WERI-Rb-1 (cell line): ENCODE results near the gene MRTFA.

ENCODE experiments used
- DNase-seq: peaks from one replicate; pipeline ENCODE4 v3.0.0-alpha.2; 2020
- H3K27ac ChIP-seq: fragments of 250-450 bp; sonication (Bioruptor Pico); 2 replicates; pipeline ENCODE4 v1.5.1; 2020; ENCODE audit warnings: mild to moderate bottlenecking, moderate library complexity
- H3K27me3 ChIP-seq: fragments of 250-450 bp; sonication (Bioruptor Pico); 2 replicates; pipeline ENCODE4 v1.5.1; 2021; ENCODE audit warnings: mild to moderate bottlenecking, low read depth, moderate library complexity; ENCODE audit not compliant: insufficient read depth, severe bottlenecking
- H3K36me3 ChIP-seq: fragments of 250-450 bp; sonication (Bioruptor Pico); 2 replicates; pipeline ENCODE4 v1.5.1; 2020; ENCODE audit warnings: mild to moderate bottlenecking, moderate library complexity
- H3K4me3 ChIP-seq: 2 replicates; pipeline ENCODE4 v1.5.1; 2011; ENCODE audit warnings: low read depth, mild to moderate bottlenecking, control low read depth, low read length
- H3K9me3 ChIP-seq: fragments of 250-450 bp; sonication (Bioruptor Pico); 2 replicates; pipeline ENCODE4 v1.5.1; 2021; ENCODE audit warnings: mild to moderate bottlenecking, moderate library complexity; ENCODE audit not compliant: severe bottlenecking
- TF ChIP-seq, protein P1 (sequence below): IDR thresholded peaks from 2 replicates; pipeline ENCODE4 v1.5.1; 2011; ENCODE audit warnings: low read depth, mild to moderate bottlenecking, control low read depth, inconsistent platforms, low read length

The MRTFA gene

GRCh38 chr22:40451210-40451609 is 185.3 kb downstream of the MRTFA start:
- Histone ChIP-seq H3K27me3 (no peaks in the 10 kb centered on the region), H3K36me3 (no peaks in the 10 kb centered on the region; the same call in none of the 2 replicates), H3K4me3 (no peak overlapping the region), H3K27ac (no peak overlapping the region), H3K9me3 (no peaks in the 10 kb centered on the region)
- TF ChIP-seq, protein P1, sequence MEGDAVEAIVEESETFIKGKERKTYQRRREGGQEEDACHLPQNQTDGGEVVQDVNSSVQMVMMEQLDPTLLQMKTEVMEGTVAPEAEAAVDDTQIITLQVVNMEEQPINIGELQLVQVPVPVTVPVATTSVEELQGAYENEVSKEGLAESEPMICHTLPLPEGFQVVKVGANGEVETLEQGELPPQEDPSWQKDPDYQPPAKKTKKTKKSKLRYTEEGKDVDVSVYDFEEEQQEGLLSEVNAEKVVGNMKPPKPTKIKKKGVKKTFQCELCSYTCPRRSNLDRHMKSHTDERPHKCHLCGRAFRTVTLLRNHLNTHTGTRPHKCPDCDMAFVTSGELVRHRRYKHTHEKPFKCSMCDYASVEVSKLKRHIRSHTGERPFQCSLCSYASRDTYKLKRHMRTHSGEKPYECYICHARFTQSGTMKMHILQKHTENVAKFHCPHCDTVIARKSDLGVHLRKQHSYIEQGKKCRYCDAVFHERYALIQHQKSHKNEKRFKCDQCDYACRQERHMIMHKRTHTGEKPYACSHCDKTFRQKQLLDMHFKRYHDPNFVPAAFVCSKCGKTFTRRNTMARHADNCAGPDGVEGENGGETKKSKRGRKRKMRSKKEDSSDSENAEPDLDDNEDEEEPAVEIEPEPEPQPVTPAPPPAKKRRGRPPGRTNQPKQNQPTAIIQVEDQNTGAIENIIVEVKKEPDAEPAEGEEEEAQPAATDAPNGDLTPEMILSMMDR, result no peak
- no peak for DNase-seq

- TF ChIP-seq, protein P1, result no peak
Measured at GRCh38 chr22:40450616-40451015, 185.9 kb downstream of the MRTFA start.

GRCh38 chr22:40449676-40450035 is 186.9 kb downstream of the MRTFA start:
- DNase-seq, result no peak
- H3K27me3 ChIP-seq, result no peaks in the 10 kb centered on the region
- no peaks in the 10 kb centered on the region for H3K9me3 ChIP-seq
- H3K36me3 ChIP-seq, result no peaks in the 10 kb centered on the region; the same call in none of the 2 replicates
- no peak overlapping the region for H3K27ac ChIP-seq
- H3K4me3 ChIP-seq, result no peak overlapping the region
- TF ChIP-seq, protein P1, result no peak

More at GRCh38 chr22:40450616-40451015, 185.9 kb downstream of the MRTFA start:
- Histone ChIP-seq H3K27ac (no peak overlapping the region), H3K27me3 (no peaks in the 10 kb centered on the region), H3K9me3 (no peaks in the 10 kb centered on the region), H3K4me3 (no peak overlapping the region), H3K36me3 (no peaks in the 10 kb centered on the region; the same call in none of the 2 replicates)
- no peak for DNase-seq

DNA sequence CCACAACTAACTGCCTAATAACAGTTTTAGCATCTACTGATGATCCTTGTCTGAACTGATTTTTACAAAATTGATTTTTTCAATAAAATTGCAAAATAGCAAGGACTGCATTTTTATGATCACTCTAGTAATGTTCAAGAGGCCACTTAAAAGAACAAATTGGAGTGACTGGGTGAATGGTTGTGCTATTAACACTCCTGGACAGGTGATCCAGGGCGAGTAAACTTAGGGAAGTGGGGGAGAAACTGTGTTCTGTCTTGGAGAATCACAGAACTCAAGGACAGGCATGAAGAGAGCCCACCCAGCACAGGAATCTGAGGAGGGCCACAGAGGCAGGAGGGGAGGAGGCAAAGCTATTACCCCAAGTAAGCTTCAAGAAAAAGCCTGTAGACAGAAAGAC is 190.3 kb downstream of the MRTFA start:
- Histone ChIP-seq H3K9me3 (no peaks in the 10 kb centered on the region), H3K27me3 (no peaks in the 10 kb centered on the region), H3K36me3 (no peaks in the 10 kb centered on the region; the same call in none of the 2 replicates), H3K4me3 (no peak overlapping the region), H3K27ac (no peak overlapping the region)
- DNase-seq, result no peak
- TF ChIP-seq, protein P1, result no peak

DNA sequence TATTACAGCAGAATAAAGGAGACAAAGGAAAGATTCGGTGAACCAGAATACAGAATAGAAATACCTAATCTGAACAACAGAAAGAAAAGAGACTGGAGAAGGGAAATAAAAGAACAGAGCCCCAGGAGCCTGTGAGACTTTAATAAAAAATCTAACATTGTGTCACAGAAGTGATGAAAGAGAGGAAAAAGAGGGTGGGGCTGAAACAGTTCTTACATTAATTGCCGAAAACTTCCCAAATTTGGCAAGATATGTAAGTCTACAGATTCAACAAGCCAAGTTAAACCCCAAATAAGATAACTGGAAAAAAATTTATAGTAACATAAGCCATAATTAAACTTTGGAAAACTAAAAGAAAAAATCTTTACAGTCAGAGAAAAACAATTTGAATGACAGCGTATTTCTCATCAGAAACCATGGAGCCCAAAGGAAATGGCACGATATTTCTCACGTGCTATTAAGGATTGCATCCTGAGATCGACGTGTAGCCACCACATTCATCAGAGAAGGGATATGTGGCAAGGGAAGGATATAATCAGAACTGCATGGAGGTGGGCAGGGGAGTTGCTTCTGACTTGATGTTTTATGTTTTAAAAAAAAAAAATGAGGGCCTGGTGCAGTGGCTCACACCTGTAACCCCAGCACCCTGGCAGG is 192.2 kb downstream of the MRTFA start:
- Histone ChIP-seq H3K9me3 (no peaks in the 10 kb centered on the region), H3K4me3 (no peak overlapping the region), H3K27ac (no peak overlapping the region), H3K27me3 (no peaks in the 10 kb centered on the region), H3K36me3 (no peaks in the 10 kb centered on the region; the same call in 1 of the 2 replicates)
- TF ChIP-seq, protein P1, result no peak
- DNase-seq, result no peak

DNA sequence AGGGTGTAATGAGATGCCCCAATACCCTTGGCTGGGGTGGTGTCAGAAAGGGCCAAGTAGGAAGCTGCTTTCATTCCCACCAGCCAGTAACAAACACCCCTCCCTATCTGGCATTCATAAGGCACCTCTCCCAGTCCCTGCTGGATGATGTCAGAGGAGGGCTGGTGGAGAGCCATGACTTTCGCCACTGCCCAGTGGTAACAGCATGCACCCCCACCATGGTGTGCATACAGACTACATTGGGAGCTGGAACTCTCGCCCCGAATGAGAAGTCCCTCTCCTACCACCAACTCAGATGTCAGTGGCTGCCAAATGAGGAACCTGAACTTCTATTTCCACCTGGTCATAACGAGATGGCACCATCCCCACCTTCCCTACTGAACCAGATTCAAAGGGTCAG is 192.8 kb downstream of the MRTFA start:
- no peak overlapping the region for H3K4me3 ChIP-seq
- DNase-seq, result no peak
- no peaks in the 10 kb centered on the region; the same call in 1 of the 2 replicates for H3K36me3 ChIP-seq
- TF ChIP-seq, protein P1, result no peak
- H3K9me3 ChIP-seq, result no peaks in the 10 kb centered on the region
- no peak overlapping the region for H3K27ac ChIP-seq
- H3K27me3 ChIP-seq, result no peaks in the 10 kb centered on the region
